WTC11 (cell line): Measurements from ENCODE around the gene COLEC12. TPM values are rescaled to one million over a fixed set of nuclear protein-coding genes. Genes with fewer than 3 reads are reported as not detected.

Source experiments
- ATAC-seq: fragments of 200-7000 bp; cut with Tn5 transposase; 2 replicates; pipeline ENCODE4 v1.10.0; 2021; ENCODE audit warnings: mild to moderate bottlenecking, moderate library complexity
- CTCF ChIA-PET: fragments of 300-600 bp; sonication (Branson Sonifier 250); formaldehyde crosslinking; loops from one replicate; lab custom pipeline; 2021; ENCODE audit warnings: antibody characterized with exemption; lab: Charles Lee
- POLR2A ChIA-PET: fragments of 350-600 bp; sonication (Branson Sonifier 250); formaldehyde crosslinking; loops from one replicate; lab custom pipeline; 2021; ENCODE audit warnings: antibody characterized with exemption; lab: Charles Lee
- DNase-seq: peaks from one replicate; pipeline ENCODE4 v3.0.0; 2021; ENCODE audit warnings: low spot score
- H3K27ac Mint-ChIP-seq: 2 replicates; pipeline ENCODE4 v1.8.0; 2021; ENCODE audit warnings: mixed read lengths
- H3K27me3 Mint-ChIP-seq: 2 replicates; pipeline ENCODE4 v1.8.0; 2021; ENCODE audit warnings: low read depth, mild to moderate bottlenecking, moderate library complexity, mixed read lengths
- H3K36me3 Mint-ChIP-seq: 2 replicates; pipeline ENCODE4 v1.8.0; 2021; ENCODE audit warnings: mixed read lengths
- H3K4me1 Mint-ChIP-seq: 2 replicates; pipeline ENCODE4 v1.8.0; 2022; ENCODE audit warnings: mixed read lengths
- H3K4me3 Mint-ChIP-seq: 2 replicates; pipeline ENCODE4 v1.8.0; 2021; ENCODE audit warnings: mild to moderate bottlenecking, moderate library complexity, mixed read lengths
- H3K9me3 Mint-ChIP-seq: 2 replicates; pipeline ENCODE4 v1.8.0; 2021; ENCODE audit warnings: mixed read lengths
- ETV6 ChIP-seq: sonication (generic); formaldehyde crosslinking; IDR thresholded peaks from 2 replicates; pipeline ENCODE4 v1.8.1; 2022; ENCODE audit warnings: mild to moderate bottlenecking, missing genetic modification reagents
- FOXP1 ChIP-seq: sonication (generic); formaldehyde crosslinking; IDR thresholded peaks from 2 replicates; pipeline ENCODE4 v1.8.0; 2022; ENCODE audit warnings: missing genetic modification reagents, mild to moderate bottlenecking, moderate library complexity, borderline replicate concordance
- GABPB1 ChIP-seq: sonication (generic); formaldehyde crosslinking; IDR thresholded peaks from 2 replicates; pipeline ENCODE4 v1.8.1; 2023; ENCODE audit warnings: mild to moderate bottlenecking, missing genetic modification reagents
- GTF2I ChIP-seq: fragments of 250-450 bp; sonication (Bioruptor Pico); conservative IDR thresholded peaks from 2 replicates; pipeline ENCODE4 v1.4.0; 2021; ENCODE audit warnings: mild to moderate bottlenecking
- JAZF1 ChIP-seq: fragments of 250-450 bp; sonication (Bioruptor Pico); IDR thresholded peaks from 2 replicates; pipeline ENCODE4 v1.9.0; 2021; ENCODE audit warnings: moderate library complexity, mild to moderate bottlenecking, inconsistent platforms
- PRDM15 ChIP-seq: sonication (generic); formaldehyde crosslinking; IDR thresholded peaks from 2 replicates; pipeline ENCODE4 v1.8.0; 2022; ENCODE audit warnings: missing genetic modification reagents
- STAT6 ChIP-seq: sonication (generic); formaldehyde crosslinking; conservative IDR thresholded peaks from 2 replicates; pipeline ENCODE4 v1.8.1; 2023; ENCODE audit warnings: mild to moderate bottlenecking, low read depth, missing genetic modification reagents, moderate library complexity
- TEAD1 ChIP-seq: sonication (generic); formaldehyde crosslinking; IDR thresholded peaks from 2 replicates; pipeline ENCODE4 v1.8.0; 2022; ENCODE audit warnings: mild to moderate bottlenecking, missing genetic modification reagents
- ZNF532 ChIP-seq: fragments of 250-450 bp; sonication (Bioruptor Pico); IDR thresholded peaks from 2 replicates; pipeline ENCODE4 v1.9.0; 2021; ENCODE audit warnings: mild to moderate bottlenecking, borderline replicate concordance
- total RNA-seq: library from RNA; stranded (reverse); gene quantifications from 3 replicates; pipeline ENCODE4 v1.2.3, GENCODE V29; 2021
- TF ChIP-seq, protein P1 (sequence below): fragments of 200-600 bp; IDR thresholded peaks from 2 replicates; pipeline ENCODE4 v1.8.0; 2022; ENCODE audit warnings: antibody characterized with exemption

The COLEC12 gene
- total RNA-seq, 1 experiment from 2014 or later, result 0.48 TPM

- DNase-seq (no peak), ATAC-seq (no peak)
- Mint-ChIP-seq H3K4me3 (no peak overlapping the region), H3K9me3 (no peaks in the 10 kb centered on the region), H3K36me3 (no peaks in the 10 kb centered on the region), H3K27ac (no peak overlapping the region), H3K4me1 (no peaks in the 10 kb centered on the region), H3K27me3 (no peaks in the 10 kb centered on the region; the same call in 1 of the 2 replicates)
- POLR2A ChIA-PET, result no interaction called here
- CTCF ChIA-PET, result no interaction called here
- 0 out of 2 replicates have a peak, but pooled peaks have one; percentile 32 for TF ChIP-seq GABPB1
- no peak for TF ChIP-seq PRDM15 (CRISPR knock-in tag)
- TF ChIP-seq, all 79 proteins: peak for 1
Observed at GRCh38 chr18:323253-323622, 177.3 kb downstream of the COLEC12 start.

- H3K4me3 Mint-ChIP-seq, result no peak overlapping the region
- H3K27ac Mint-ChIP-seq, result no peak overlapping the region
- H3K4me1 Mint-ChIP-seq, result no peaks in the 10 kb centered on the region
- H3K36me3 Mint-ChIP-seq, result no peaks in the 10 kb centered on the region
- no peak for ATAC-seq
- TF ChIP-seq JAZF1 (CRISPR knock-in tag) (no peak), FOXP1 (no peak)
- H3K9me3 Mint-ChIP-seq, result no peaks in the 10 kb centered on the region
- no peaks in the 10 kb centered on the region; the same call in 1 of the 2 replicates for H3K27me3 Mint-ChIP-seq
- DNase-seq, result no peak
- ChIA-PET POLR2A (no interaction called here), CTCF (interaction anchor here (1.0 to 1.3 kb wide), 2 partner anchors 16 to 155 kb away, joined by 3 to 5 read pairs; no protein-coding TSS in a partner anchor)
Observed at GRCh38 chr18:321865-322467, 178.5 kb downstream of the COLEC12 start.

GRCh38 chr18:320155-320554 is 180.3 kb downstream of the COLEC12 start:
- Mint-ChIP-seq H3K27ac (no peak overlapping the region), H3K36me3 (no peaks in the 10 kb centered on the region), H3K4me1 (no peaks in the 10 kb centered on the region), H3K9me3 (no peaks in the 10 kb centered on the region), H3K27me3 (no peaks in the 10 kb centered on the region), H3K4me3 (no peak overlapping the region)
- no peak for DNase-seq
- POLR2A ChIA-PET, result no interaction called here
- TF ChIP-seq, protein P1, sequence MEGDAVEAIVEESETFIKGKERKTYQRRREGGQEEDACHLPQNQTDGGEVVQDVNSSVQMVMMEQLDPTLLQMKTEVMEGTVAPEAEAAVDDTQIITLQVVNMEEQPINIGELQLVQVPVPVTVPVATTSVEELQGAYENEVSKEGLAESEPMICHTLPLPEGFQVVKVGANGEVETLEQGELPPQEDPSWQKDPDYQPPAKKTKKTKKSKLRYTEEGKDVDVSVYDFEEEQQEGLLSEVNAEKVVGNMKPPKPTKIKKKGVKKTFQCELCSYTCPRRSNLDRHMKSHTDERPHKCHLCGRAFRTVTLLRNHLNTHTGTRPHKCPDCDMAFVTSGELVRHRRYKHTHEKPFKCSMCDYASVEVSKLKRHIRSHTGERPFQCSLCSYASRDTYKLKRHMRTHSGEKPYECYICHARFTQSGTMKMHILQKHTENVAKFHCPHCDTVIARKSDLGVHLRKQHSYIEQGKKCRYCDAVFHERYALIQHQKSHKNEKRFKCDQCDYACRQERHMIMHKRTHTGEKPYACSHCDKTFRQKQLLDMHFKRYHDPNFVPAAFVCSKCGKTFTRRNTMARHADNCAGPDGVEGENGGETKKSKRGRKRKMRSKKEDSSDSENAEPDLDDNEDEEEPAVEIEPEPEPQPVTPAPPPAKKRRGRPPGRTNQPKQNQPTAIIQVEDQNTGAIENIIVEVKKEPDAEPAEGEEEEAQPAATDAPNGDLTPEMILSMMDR, result no peak
- TF ChIP-seq TEAD1 (CRISPR knock-in tag) (no peak), STAT6 (CRISPR knock-in tag) (no peak), PRDM15 (CRISPR knock-in tag) (no peak), ETV6 (CRISPR knock-in tag) (no peak), ZNF532 (no peak), GTF2I (no peak)
- ATAC-seq, result no peak
- CTCF ChIA-PET, result no interaction called here
